ENCODE data around the gene RARRES2. TPM values are rescaled to one million over a fixed set of nuclear protein-coding genes. Genes with fewer than 3 reads are reported as not detected.

The RARRES2 gene
- polyA plus RNA-seq, 1 of the 3 experiments (the other 2 are of a cell fraction): 0.43 TPM

DNA sequence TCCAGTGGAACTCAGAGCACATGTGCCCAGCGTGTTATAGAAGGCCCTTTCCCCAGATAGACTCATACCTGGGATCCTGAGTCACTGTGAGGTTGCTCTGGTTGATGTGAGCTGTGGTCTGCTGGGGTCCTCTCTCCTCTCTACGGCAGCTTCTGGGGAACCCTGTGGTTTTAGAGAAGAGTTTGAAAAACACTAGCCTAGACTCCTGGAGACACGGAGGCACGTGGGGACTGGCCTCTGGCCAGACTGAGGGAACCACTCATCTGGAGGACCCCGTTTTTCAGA is 48.0 kb upstream of the RARRES2 start:
- H3K9me2 ChIP-seq: no peaks in the 10 kb centered on the region
- H3K9me3 ChIP-seq: no peaks in the 10 kb centered on the region
- no peak overlapping the region for H3K4me3 ChIP-seq (ENCODE audit: low read depth in 2 of 2, low read length in 1 of 2)
- no peaks in the 10 kb centered on the region; the same call in 1 of the 2 replicates for H3K79me2 ChIP-seq (ENCODE audit: insufficient read depth)
- H3K27ac ChIP-seq (ENCODE audit: low read depth in 2 of 2, low read length in 1 of 2): no peak overlapping the region
- H3K4me2 ChIP-seq: no peak overlapping the region
- H3K9ac ChIP-seq: no peak overlapping the region
- no peaks in the 10 kb centered on the region for H3K27me3 ChIP-seq (ENCODE audit: insufficient read depth)
- ChIA-PET POLR2A (interaction anchor here (0.8 kb wide), 1 partner anchor 11 kb away, joined by 3 read pairs; no protein-coding TSS in a partner anchor), CTCF (interaction anchor here (0.9 to 1.4 kb wide), 2 partner anchors 16 to 36 kb away, joined by 3 to 4 read pairs; a partner anchor contains a TSS)
- H3F3A ChIP-seq (replicated peaks; ENCODE audit: insufficient read depth): peaks cover 13% of the 10 kb centered on the region
- no peak for DNase-seq
- H3K4me1 ChIP-seq (ENCODE audit: control insufficient read depth in 1 of 2, insufficient read depth in 2 of 2, low read depth in 1 of 2, low read length in 1 of 2): peaks cover 0 to 22% of the 10 kb centered on the region in 2 experiments; a peak in 2 of 4 replicates
- H3K36me3 ChIP-seq (replicated peaks in 1 of 2; ENCODE audit: control insufficient read depth in 1 of 2, insufficient read depth in 2 of 2, low read length in 1 of 2): peaks cover 3 to 7% of the 10 kb centered on the region in 2 experiments
- no peak overlapping the region for H2AFZ ChIP-seq (ENCODE audit: low read depth)
- WGBS (ENCODE audit: low lambda C conversion rate): 94% methylated on average over 5 of the region's 5 CpGs
- TF ChIP-seq MEF2A (IDR thresholded peaks at IDR 0.05; ENCODE audit: borderline replicate concordance, low read depth) (no peak), POLR2AphosphoS5 (IDR thresholded peaks at IDR 0.05; ENCODE audit: low read depth, low read length) (no peak), GATA2 (CRISPR knock-in tag; IDR thresholded peaks at IDR 0.05) (no peak), GABPA (IDR thresholded peaks at IDR 0.05; ENCODE audit: low read depth) (no peak), TAF1 (IDR thresholded peaks at IDR 0.05; ENCODE audit: borderline replicate concordance, low read depth, low read length) (no peak), TCF12 (IDR thresholded peaks at IDR 0.05) (no peak), FOXM1 (IDR thresholded peaks at IDR 0.05; ENCODE audit: low read depth) (no peak), RXRA (IDR thresholded peaks at IDR 0.05; ENCODE audit: borderline replicate concordance, low read depth) (no peak), FOSL2 (IDR thresholded peaks at IDR 0.05; ENCODE audit: borderline replicate concordance, low read depth) (no peak), TEAD4 (IDR thresholded peaks at IDR 0.05; ENCODE audit: borderline replicate concordance, insufficient read depth) (no peak), RFX5 (IDR thresholded peaks at IDR 0.05; ENCODE audit: low read length) (no peak), NFIC (IDR thresholded peaks at IDR 0.05; ENCODE audit: borderline replicate concordance) (no peak), ELF1 (IDR thresholded peaks at IDR 0.05) (no peak), EZH2phosphoT487 (IDR thresholded peaks at IDR 0.05; ENCODE audit: borderline replicate concordance, low read depth) (no peak), SMC3 (IDR thresholded peaks at IDR 0.05; ENCODE audit: low read depth, low read length) (no peak)
- TF ChIP-seq, protein P1, sequence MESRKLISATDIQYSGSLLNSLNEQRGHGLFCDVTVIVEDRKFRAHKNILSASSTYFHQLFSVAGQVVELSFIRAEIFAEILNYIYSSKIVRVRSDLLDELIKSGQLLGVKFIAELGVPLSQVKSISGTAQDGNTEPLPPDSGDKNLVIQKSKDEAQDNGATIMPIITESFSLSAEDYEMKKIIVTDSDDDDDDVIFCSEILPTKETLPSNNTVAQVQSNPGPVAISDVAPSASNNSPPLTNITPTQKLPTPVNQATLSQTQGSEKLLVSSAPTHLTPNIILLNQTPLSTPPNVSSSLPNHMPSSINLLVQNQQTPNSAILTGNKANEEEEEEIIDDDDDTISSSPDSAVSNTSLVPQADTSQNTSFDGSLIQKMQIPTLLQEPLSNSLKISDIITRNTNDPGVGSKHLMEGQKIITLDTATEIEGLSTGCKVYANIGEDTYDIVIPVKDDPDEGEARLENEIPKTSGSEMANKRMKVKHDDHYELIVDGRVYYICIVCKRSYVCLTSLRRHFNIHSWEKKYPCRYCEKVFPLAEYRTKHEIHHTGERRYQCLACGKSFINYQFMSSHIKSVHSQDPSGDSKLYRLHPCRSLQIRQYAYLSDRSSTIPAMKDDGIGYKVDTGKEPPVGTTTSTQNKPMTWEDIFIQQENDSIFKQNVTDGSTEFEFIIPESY (IDR thresholded peaks at IDR 0.05; ENCODE audit: borderline replicate concordance, low read depth): no peak
- TF ChIP-seq, protein P2, sequence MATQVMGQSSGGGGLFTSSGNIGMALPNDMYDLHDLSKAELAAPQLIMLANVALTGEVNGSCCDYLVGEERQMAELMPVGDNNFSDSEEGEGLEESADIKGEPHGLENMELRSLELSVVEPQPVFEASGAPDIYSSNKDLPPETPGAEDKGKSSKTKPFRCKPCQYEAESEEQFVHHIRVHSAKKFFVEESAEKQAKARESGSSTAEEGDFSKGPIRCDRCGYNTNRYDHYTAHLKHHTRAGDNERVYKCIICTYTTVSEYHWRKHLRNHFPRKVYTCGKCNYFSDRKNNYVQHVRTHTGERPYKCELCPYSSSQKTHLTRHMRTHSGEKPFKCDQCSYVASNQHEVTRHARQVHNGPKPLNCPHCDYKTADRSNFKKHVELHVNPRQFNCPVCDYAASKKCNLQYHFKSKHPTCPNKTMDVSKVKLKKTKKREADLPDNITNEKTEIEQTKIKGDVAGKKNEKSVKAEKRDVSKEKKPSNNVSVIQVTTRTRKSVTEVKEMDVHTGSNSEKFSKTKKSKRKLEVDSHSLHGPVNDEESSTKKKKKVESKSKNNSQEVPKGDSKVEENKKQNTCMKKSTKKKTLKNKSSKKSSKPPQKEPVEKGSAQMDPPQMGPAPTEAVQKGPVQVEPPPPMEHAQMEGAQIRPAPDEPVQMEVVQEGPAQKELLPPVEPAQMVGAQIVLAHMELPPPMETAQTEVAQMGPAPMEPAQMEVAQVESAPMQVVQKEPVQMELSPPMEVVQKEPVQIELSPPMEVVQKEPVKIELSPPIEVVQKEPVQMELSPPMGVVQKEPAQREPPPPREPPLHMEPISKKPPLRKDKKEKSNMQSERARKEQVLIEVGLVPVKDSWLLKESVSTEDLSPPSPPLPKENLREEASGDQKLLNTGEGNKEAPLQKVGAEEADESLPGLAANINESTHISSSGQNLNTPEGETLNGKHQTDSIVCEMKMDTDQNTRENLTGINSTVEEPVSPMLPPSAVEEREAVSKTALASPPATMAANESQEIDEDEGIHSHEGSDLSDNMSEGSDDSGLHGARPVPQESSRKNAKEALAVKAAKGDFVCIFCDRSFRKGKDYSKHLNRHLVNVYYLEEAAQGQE (IDR thresholded peaks at IDR 0.05; ENCODE audit: low read depth, low read length): no peak
- TF ChIP-seq, protein P3, sequence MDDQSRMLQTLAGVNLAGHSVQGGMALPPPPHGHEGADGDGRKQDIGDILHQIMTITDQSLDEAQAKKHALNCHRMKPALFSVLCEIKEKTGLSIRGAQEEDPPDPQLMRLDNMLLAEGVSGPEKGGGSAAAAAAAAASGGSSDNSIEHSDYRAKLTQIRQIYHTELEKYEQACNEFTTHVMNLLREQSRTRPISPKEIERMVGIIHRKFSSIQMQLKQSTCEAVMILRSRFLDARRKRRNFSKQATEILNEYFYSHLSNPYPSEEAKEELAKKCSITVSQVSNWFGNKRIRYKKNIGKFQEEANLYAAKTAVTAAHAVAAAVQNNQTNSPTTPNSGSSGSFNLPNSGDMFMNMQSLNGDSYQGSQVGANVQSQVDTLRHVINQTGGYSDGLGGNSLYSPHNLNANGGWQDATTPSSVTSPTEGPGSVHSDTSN (IDR thresholded peaks at IDR 0.05): no peak
- TF ChIP-seq, protein P4, sequence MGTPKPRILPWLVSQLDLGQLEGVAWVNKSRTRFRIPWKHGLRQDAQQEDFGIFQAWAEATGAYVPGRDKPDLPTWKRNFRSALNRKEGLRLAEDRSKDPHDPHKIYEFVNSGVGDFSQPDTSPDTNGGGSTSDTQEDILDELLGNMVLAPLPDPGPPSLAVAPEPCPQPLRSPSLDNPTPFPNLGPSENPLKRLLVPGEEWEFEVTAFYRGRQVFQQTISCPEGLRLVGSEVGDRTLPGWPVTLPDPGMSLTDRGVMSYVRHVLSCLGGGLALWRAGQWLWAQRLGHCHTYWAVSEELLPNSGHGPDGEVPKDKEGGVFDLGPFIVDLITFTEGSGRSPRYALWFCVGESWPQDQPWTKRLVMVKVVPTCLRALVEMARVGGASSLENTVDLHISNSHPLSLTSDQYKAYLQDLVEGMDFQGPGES (IDR thresholded peaks at IDR 0.05; ENCODE audit: low read depth, low read length): no peak
- H4K20me1 ChIP-seq (ENCODE audit: insufficient read depth): no peaks in the 10 kb centered on the region; the same call in 1 of the 2 replicates

All from SK-N-SH (cell line).